Mesenchymal stem cell (in vitro differentiated cells and primary cell): ENCODE measurements around the gene KRTAP4-2. TPM values are rescaled to one million over a fixed set of nuclear protein-coding genes. Genes with fewer than 3 reads are reported as not detected.
"Not testable (repeated sequence)": the region's sequence is repeated elsewhere in the genome, so short reads cannot be mapped to it uniquely, and the experiment has no call there.

Experiments
- DNase-seq: peaks from one replicate; pipeline ENCODE4 v3.0.0-alpha.2; 2013
- H2AFZ ChIP-seq: one replicate; pipeline ENCODE4 v1.6.1; 2013; ENCODE audit warnings: low read depth, mild to moderate bottlenecking, control low read depth, inconsistent platforms, low read length, moderate library complexity
- H2AK5ac ChIP-seq: 2 replicates; pipeline ENCODE4 v1.6.1; 2013; ENCODE audit warnings: low read length, moderate library complexity, mild to moderate bottlenecking, inconsistent platforms; ENCODE audit not compliant: severe bottlenecking
- H2BK120ac ChIP-seq: one replicate; pipeline ENCODE4 v1.6.1; 2013; ENCODE audit warnings: low read depth, mild to moderate bottlenecking, inconsistent platforms, low read length, moderate library complexity
- H2BK12ac ChIP-seq, 2 experiments: one replicate each; pipeline ENCODE4 v1.6.1; 2013; ENCODE audit warnings: inconsistent platforms in 2 of 2, low read length in 2 of 2, mild to moderate bottlenecking in 2 of 2, moderate library complexity in 2 of 2, control low read depth in 1 of 2
- H2BK15ac ChIP-seq: one replicate; pipeline ENCODE4 v1.6.1; 2013; ENCODE audit warnings: mild to moderate bottlenecking, low read depth, inconsistent platforms; ENCODE audit not compliant: poor library complexity, severe bottlenecking
- H2BK5ac ChIP-seq: 2 replicates; pipeline ENCODE4 v1.6.1; 2013; ENCODE audit warnings: low read depth, mild to moderate bottlenecking, low read length, control low read depth, inconsistent platforms; ENCODE audit not compliant: poor library complexity, severe bottlenecking
- H3K14ac ChIP-seq, 2 experiments: one replicate each; pipeline ENCODE4 v1.6.1; 2013; ENCODE audit warnings: inconsistent platforms in 2 of 2, low read length in 2 of 2, control low read depth in 1 of 2, mild to moderate bottlenecking in 1 of 2, moderate library complexity in 1 of 2
- H3K18ac ChIP-seq, 2 experiments: one replicate each; pipeline ENCODE4 v1.6.1; 2013; ENCODE audit warnings: inconsistent platforms in 2 of 2, low read length in 2 of 2, control low read depth in 1 of 2, low read depth in 1 of 2, mild to moderate bottlenecking in 1 of 2
- H3K23ac ChIP-seq, 2 experiments: one replicate each; pipeline ENCODE4 v1.6.1; 2013; ENCODE audit warnings: inconsistent platforms in 2 of 2, low read length in 2 of 2, mild to moderate bottlenecking in 2 of 2, moderate library complexity in 2 of 2, control low read depth in 1 of 2
- H3K27ac ChIP-seq: 2 replicates; pipeline ENCODE4 v1.5.1; 2013; ENCODE audit warnings: mild to moderate bottlenecking, moderate library complexity, low read length, control low read depth, inconsistent platforms; ENCODE audit not compliant: poor library complexity, severe bottlenecking
- H3K27me3 ChIP-seq, 2 experiments: 2 replicates each; pipeline versions ENCODE4 v1.6.1 to v1.7.0; 2013; ENCODE audit warnings: low read length in 2 of 2, mild to moderate bottlenecking in 2 of 2, moderate library complexity in 2 of 2, control low read depth in 1 of 2, inconsistent platforms in 1 of 2; ENCODE audit not compliant: control insufficient read depth in 1 of 2, insufficient read depth in 1 of 2
- H3K36me3 ChIP-seq, 2 experiments: 2 replicates each; pipeline versions ENCODE4 v1.6.1 to v1.7.0; 2013; ENCODE audit warnings: low read length in 2 of 2, control low read depth in 1 of 2, inconsistent platforms in 1 of 2, low read depth in 1 of 2, mild to moderate bottlenecking in 1 of 2; ENCODE audit not compliant: insufficient read depth in 2 of 2, control insufficient read depth in 1 of 2
- H3K4ac ChIP-seq, 2 experiments: one replicate each; pipeline ENCODE4 v1.6.1; 2013; ENCODE audit warnings: inconsistent platforms in 2 of 2, low read length in 2 of 2, mild to moderate bottlenecking in 2 of 2, moderate library complexity in 2 of 2, control low read depth in 1 of 2, low read depth in 1 of 2
- H3K4me1 ChIP-seq: 2 replicates; pipeline ENCODE4 v1.6.1; 2013; ENCODE audit warnings: low read depth, low read length, control low read depth; ENCODE audit not compliant: control insufficient read depth, insufficient read depth
- H3K4me2 ChIP-seq: 2 replicates; pipeline ENCODE4 v1.6.1; 2013; ENCODE audit warnings: low read length, mild to moderate bottlenecking, inconsistent platforms; ENCODE audit not compliant: poor library complexity, severe bottlenecking
- H3K4me3 ChIP-seq, 2 experiments: 2 replicates each; pipeline versions ENCODE4 v1.5.1 to v1.7.0; 2013; ENCODE audit warnings: low read length in 2 of 2, mild to moderate bottlenecking in 2 of 2, control low read depth in 1 of 2, low read depth in 1 of 2; ENCODE audit not compliant: insufficient read depth in 1 of 2
- H3K79me1 ChIP-seq: replicated peaks from 2 replicates; pipeline ENCODE4 v1.6.1; 2013; ENCODE audit warnings: mild to moderate bottlenecking, control low read depth, low read length, inconsistent platforms; ENCODE audit not compliant: poor library complexity, severe bottlenecking
- H3K9ac ChIP-seq: 2 replicates; pipeline ENCODE4 v1.7.0; 2013; ENCODE audit warnings: mild to moderate bottlenecking, low read length, moderate library complexity
- H3K9me3 ChIP-seq: 2 replicates; pipeline ENCODE4 v1.7.0; 2013; ENCODE audit warnings: mild to moderate bottlenecking, low read length; ENCODE audit not compliant: control insufficient read depth
- H4K8ac ChIP-seq: one replicate; pipeline ENCODE4 v1.6.1; 2013; ENCODE audit warnings: inconsistent platforms, mild to moderate bottlenecking, low read length, moderate library complexity
- H4K91ac ChIP-seq: one replicate; pipeline ENCODE4 v1.6.1; 2013; ENCODE audit warnings: mild to moderate bottlenecking, low read length, inconsistent platforms
- WGBS: methylation state at CpG from one replicate; pipeline ENCODE4 v1.1.7; 2013; ENCODE audit warnings: mixed read lengths; 5-methylcytosine and 5-hydroxymethylcytosine counted together
- polyA plus RNA-seq, 2 experiments: library from polyadenylated mRNA; stranded (reverse); fragments of 200-250 nt; gene quantifications; one replicate each; pipeline ENCODE4 v1.2.3, GENCODE V29; 2013

Gene KRTAP4-2
- not detected for polyA plus RNA-seq (2013, experiment 1 of 2)
- polyA plus RNA-seq (2013, experiment 2 of 2): not detected

GRCh38 chr17:41177727-41178271, at the start of gene KRTAP4-2:
TSS of gene KRTAP4-2 (minus strand) at chr17:41178221. CDS start at chr17:41178164, 57 bp downstream.
- Histone ChIP-seq H2AK5ac (no peak within 1 kb of the TSS), H3K79me1 (no peaks in the 10 kb centered on the region), H3K9ac (peak within 1 kb of the TSS; percentile 83), H2BK12ac (no peak within 1 kb of the TSS), H3K9me3 (no peaks in the 10 kb centered on the region), H3K36me3 (no peaks in the 10 kb centered on the region), H3K4ac (no peak within 1 kb of the TSS), H3K4me2 (no peak within 1 kb of the TSS), H3K18ac (no peak within 1 kb of the TSS), H2BK5ac (no peak within 1 kb of the TSS), H3K4me3 (no peak within 1 kb of the TSS), H4K91ac (no peak within 1 kb of the TSS), H2AFZ (no peak within 1 kb of the TSS), H3K4me1 (peaks cover 4% of the 10 kb centered on the region), H2BK120ac (no peak within 1 kb of the TSS), H3K14ac (peak within 1 kb of the TSS in 1 of 2 experiments; percentile 41), H2BK15ac (no peak within 1 kb of the TSS), H4K8ac (no peak within 1 kb of the TSS), H3K27ac (peak within 1 kb of the TSS; percentile 8), H3K27me3 (no peaks in the 10 kb centered on the region), H3K23ac (no peak within 1 kb of the TSS)
- no peak for DNase-seq
- 89% methylated on average over 6 of the region's 7 CpGs for WGBS

- H3K4me1 ChIP-seq, H3K4me2 ChIP-seq, H3K14ac ChIP-seq, H4K8ac ChIP-seq, H3K4me3 ChIP-seq, H2BK12ac ChIP-seq, H2BK15ac ChIP-seq, H3K36me3 ChIP-seq, H3K27me3 ChIP-seq, H3K23ac ChIP-seq, H2AFZ ChIP-seq, H3K9ac ChIP-seq, H2AK5ac ChIP-seq, H3K9me3 ChIP-seq, H2BK120ac ChIP-seq, H3K18ac ChIP-seq, H2BK5ac ChIP-seq, H4K91ac ChIP-seq, H3K27ac ChIP-seq, DNase-seq, H3K79me1 ChIP-seq, H3K4ac ChIP-seq: not testable (repeated sequence)
- 66% methylated on average over 2 of the region's 4 CpGs for WGBS
These were observed 48.6 kb upstream of the KRTAP4-2 start, which contains the start of gene KRTAP9-2 for GRCh38 chr17:41226598-41227095. TSS of gene KRTAP9-2 (plus strand) at chr17:41226648. CDS start at chr17:41226655, 7 bp downstream.

GRCh38 chr17:41226051-41226450, 48.0 kb upstream of the KRTAP4-2 start:
- Histone ChIP-seq H4K8ac (no peak overlapping the region), H3K9ac (no peak overlapping the region), H3K4me3 (no peak overlapping the region), H3K27ac (no peak overlapping the region), H3K23ac (no peak overlapping the region), H3K4me2 (no peak overlapping the region), H2BK15ac (no peak overlapping the region), H3K4me1 (no peaks in the 10 kb centered on the region), H2BK120ac (no peak overlapping the region), H3K9me3 (no peaks in the 10 kb centered on the region), H3K36me3 (no peaks in the 10 kb centered on the region), H2BK5ac (no peak overlapping the region), H4K91ac (no peak overlapping the region), H3K4ac (no peak overlapping the region), H2AFZ (no peak overlapping the region), H2BK12ac (no peak overlapping the region), H3K14ac (no peak overlapping the region), H3K18ac (no peak overlapping the region), H3K27me3 (no peaks in the 10 kb centered on the region), H2AK5ac (no peak overlapping the region), H3K79me1 (no peaks in the 10 kb centered on the region)
- DNase-seq: no peak
- WGBS: 98% methylated on average over 5 of the region's 6 CpGs

- H3K27me3 ChIP-seq: no peaks in the 10 kb centered on the region
- H4K8ac ChIP-seq: no peak overlapping the region
- H2AK5ac ChIP-seq: no peak overlapping the region
- H2BK12ac ChIP-seq: no peak overlapping the region
- H3K79me1 ChIP-seq: no peaks in the 10 kb centered on the region
- WGBS: 60% methylated on average over 1 of the region's 2 CpGs
- no peak overlapping the region for H2BK120ac ChIP-seq
- H3K9me3 ChIP-seq: no peaks in the 10 kb centered on the region
- no peak for DNase-seq
- H3K9ac ChIP-seq: no peak overlapping the region
- no peak overlapping the region for H4K91ac ChIP-seq
- no peaks in the 10 kb centered on the region for H3K4me1 ChIP-seq
- H3K23ac ChIP-seq: no peak overlapping the region
- H3K36me3 ChIP-seq: no peaks in the 10 kb centered on the region
- H2AFZ ChIP-seq: no peak overlapping the region
- H3K27ac ChIP-seq: no peak overlapping the region
- H2BK5ac ChIP-seq: no peak overlapping the region
- H3K14ac ChIP-seq: no peak overlapping the region
- H3K4me2 ChIP-seq: no peak overlapping the region
- H2BK15ac ChIP-seq: no peak overlapping the region
- H3K4ac ChIP-seq: no peak overlapping the region
- H3K18ac ChIP-seq: no peak overlapping the region
- H3K4me3 ChIP-seq: no peak overlapping the region
These were observed 45.8 kb upstream of the KRTAP4-2 start for GRCh38 chr17:41223821-41224220.
